Parathyroid adenoma (tissue), 2 donors: ENCODE results near the gene KRTAP3-2.

Experiments used
- H2AFZ ChIP-seq: fragments of 300-600 bp; sonication (generic); one replicate; pipeline ENCODE4 v1.7.0; 2017; ENCODE audit warnings: antibody characterized with exemption, mild to moderate bottlenecking
- H3K27ac ChIP-seq: fragments of 300-600 bp; sonication (generic); one replicate; pipeline ENCODE4 v1.7.0; 2017
- H3K27me3 ChIP-seq: fragments of 300-600 bp; sonication (generic); one replicate; pipeline ENCODE4 v1.7.0; 2017; ENCODE audit warnings: low read length; ENCODE audit not compliant: control insufficient read depth, insufficient read depth
- H3K36me3 ChIP-seq: fragments of 300-600 bp; sonication (generic); one replicate; pipeline ENCODE4 v1.7.0; 2017; ENCODE audit warnings: low read length; ENCODE audit not compliant: control insufficient read depth, insufficient read depth
- H3K4me1 ChIP-seq: fragments of 300-600 bp; sonication (generic); one replicate; pipeline ENCODE4 v1.7.0; 2017; ENCODE audit warnings: control low read depth
- H3K4me2 ChIP-seq: fragments of 300-600 bp; sonication (generic); one replicate; pipeline ENCODE4 v1.7.0; 2017; ENCODE audit warnings: low read length
- H3K4me3 ChIP-seq: fragments of 300-600 bp; sonication (generic); one replicate; pipeline ENCODE4 v1.7.0; 2017; ENCODE audit warnings: low read depth, low read length
- H3K79me2 ChIP-seq: fragments of 300-600 bp; sonication (generic); one replicate; pipeline ENCODE4 v1.7.0; 2017; ENCODE audit warnings: control low read depth
- H3K9ac ChIP-seq: fragments of 300-600 bp; sonication (generic); one replicate; pipeline ENCODE4 v1.7.0; 2017; ENCODE audit warnings: mild to moderate bottlenecking
- H3K9me3 ChIP-seq: fragments of 300-600 bp; sonication (generic); one replicate; pipeline ENCODE4 v1.7.0; 2017; ENCODE audit warnings: low read length; ENCODE audit not compliant: control insufficient read depth
- CTCF ChIP-seq: fragments of 300-600 bp; sonication (generic); IDR thresholded peaks from one replicate; pipeline ENCODE4 v1.7.0; 2017; ENCODE audit warnings: antibody characterized with exemption, mild to moderate bottlenecking
- donor health status: primary hyperparathyroidism.

The KRTAP3-2 gene

GRCh38 chr17:41013606-41014005 lies 13.9 kb upstream of the KRTAP3-2 start:
- no peak overlapping the region for H3K4me3 ChIP-seq
- no peak overlapping the region for H3K9ac ChIP-seq
- no peak overlapping the region for H2AFZ ChIP-seq
- no peaks in the 10 kb centered on the region for H3K36me3 ChIP-seq
- H3K9me3 ChIP-seq: no peaks in the 10 kb centered on the region
- no peaks in the 10 kb centered on the region for H3K79me2 ChIP-seq
- no peak overlapping the region for H3K27ac ChIP-seq
- H3K27me3 ChIP-seq: no peaks in the 10 kb centered on the region
- TF ChIP-seq CTCF: no peak
- H3K4me2 ChIP-seq: no peak overlapping the region
- no peaks in the 10 kb centered on the region for H3K4me1 ChIP-seq

- no peak overlapping the region for H3K27ac ChIP-seq
- H3K4me2 ChIP-seq: no peak overlapping the region
- no peaks in the 10 kb centered on the region for H3K36me3 ChIP-seq
- no peak overlapping the region for H3K4me3 ChIP-seq
- H3K9ac ChIP-seq: no peak overlapping the region
- no peaks in the 10 kb centered on the region for H3K27me3 ChIP-seq
- no peak overlapping the region for H2AFZ ChIP-seq
- TF ChIP-seq CTCF: no peak
- no peaks in the 10 kb centered on the region for H3K4me1 ChIP-seq
- no peaks in the 10 kb centered on the region for H3K9me3 ChIP-seq
- H3K79me2 ChIP-seq: no peaks in the 10 kb centered on the region
Observed at GRCh38 chr17:41013181-41013580, 13.5 kb upstream of the KRTAP3-2 start.

GRCh38 chr17:41012326-41013120 lies 12.8 kb upstream of the KRTAP3-2 start:
- H3K9ac ChIP-seq: no peak overlapping the region
- H3K4me2 ChIP-seq: no peak overlapping the region
- no peak overlapping the region for H3K27ac ChIP-seq
- no peak overlapping the region for H2AFZ ChIP-seq
- no peaks in the 10 kb centered on the region for H3K9me3 ChIP-seq
- no peak overlapping the region for H3K4me3 ChIP-seq
- H3K4me1 ChIP-seq: no peaks in the 10 kb centered on the region
- no peak for TF ChIP-seq CTCF
- no peaks in the 10 kb centered on the region for H3K36me3 ChIP-seq
- H3K79me2 ChIP-seq: no peaks in the 10 kb centered on the region
- H3K27me3 ChIP-seq: no peaks in the 10 kb centered on the region

- Histone ChIP-seq H3K27me3 (no peaks in the 10 kb centered on the region), H3K4me1 (no peaks in the 10 kb centered on the region), H3K9ac (no peak overlapping the region), H3K36me3 (no peaks in the 10 kb centered on the region), H3K27ac (no peak overlapping the region), H3K79me2 (no peaks in the 10 kb centered on the region), H3K4me2 (no peak overlapping the region), H2AFZ (no peak overlapping the region), H3K4me3 (no peak overlapping the region), H3K9me3 (no peaks in the 10 kb centered on the region)
- TF ChIP-seq CTCF: no peak
Observed at GRCh38 chr17:41010441-41010840, 10.7 kb upstream of the KRTAP3-2 start.

GRCh38 chr17:41009936-41010335 lies 10.2 kb upstream of the KRTAP3-2 start:
- H3K4me3 ChIP-seq: no peak overlapping the region
- no peaks in the 10 kb centered on the region for H3K79me2 ChIP-seq
- H2AFZ ChIP-seq: no peak overlapping the region
- H3K4me1 ChIP-seq: no peaks in the 10 kb centered on the region
- no peak for TF ChIP-seq CTCF
- no peaks in the 10 kb centered on the region for H3K36me3 ChIP-seq
- H3K27me3 ChIP-seq: no peaks in the 10 kb centered on the region
- no peaks in the 10 kb centered on the region for H3K9me3 ChIP-seq
- no peak overlapping the region for H3K9ac ChIP-seq
- no peak overlapping the region for H3K27ac ChIP-seq
- H3K4me2 ChIP-seq: no peak overlapping the region
